Esophagus muscularis mucosa (tissue), 4 donors: Measurements from ENCODE around the gene UNC5B. TPM values are rescaled to one million over a fixed set of nuclear protein-coding genes. Genes with fewer than 3 reads are reported as not detected.

Experiments
- DNase-seq: peaks from one replicate; pipeline ENCODE4 v3.0.0-alpha.2; 2017; ENCODE audit errors: extremely low spot score
- H3K27ac ChIP-seq, 4 donors: fragments of 200-600 bp; sonication (generic); replicated peaks in 1 of 4; 1 replicate in 3 of 4; 2 replicates in 1 of 4; pipeline ENCODE4 v1.5.1; 2016 to 2019; ENCODE audit warnings: mild to moderate bottlenecking in 1 of 4
- H3K27me3 ChIP-seq, 4 donors: fragments of 200-600 bp; sonication (generic); one replicate each; pipeline versions ENCODE4 v1.5.1 to v1.6.0; 2016 to 2019
- H3K36me3 ChIP-seq, 4 donors: fragments of 200-600 bp; sonication (generic); one replicate each; pipeline ENCODE4 v1.5.1; 2016 to 2019
- H3K4me1 ChIP-seq, 4 donors: fragments of 200-600 bp; sonication (generic); one replicate each; pipeline ENCODE4 v1.5.1; 2016 to 2019
- H3K4me3 ChIP-seq, 4 donors: fragments of 200-600 bp; sonication (generic); 1 replicate in 2 of 4; 2 replicates in 2 of 4; pipeline ENCODE4 v1.5.1; 2016 to 2019; ENCODE audit warnings: mild to moderate bottlenecking in 4 of 4, moderate library complexity in 1 of 4
- H3K9me3 ChIP-seq, 4 donors: fragments of 200-600 bp; sonication (generic); 1 replicate in 3 of 4; 2 replicates in 1 of 4; pipeline ENCODE4 v1.5.1; 2016 to 2019
- CTCF ChIP-seq, 3 experiments: fragments of 200-600 bp in 2 of 3; fragments of 450-650 bp in 1 of 3; sonication (generic) in 2 of 3; IDR thresholded peaks; one replicate each; pipeline ENCODE4 v1.5.1; 2017 to 2019; ENCODE audit warnings: antibody characterized with exemption in 3 of 3, mild to moderate bottlenecking in 2 of 3, moderate library complexity in 1 of 3
- EP300 ChIP-seq: sonication (generic); formaldehyde crosslinking; IDR thresholded peaks from one replicate; pipeline ENCODE4 v1.6.1; 2017; ENCODE audit warnings: antibody characterized with exemption
- POLR2A ChIP-seq: fragments of 450-650 bp; IDR thresholded peaks from one replicate; pipeline ENCODE4 v1.6.1; 2017; ENCODE audit warnings: antibody characterized with exemption, moderate library complexity, mild to moderate bottlenecking, low read depth
- POLR2AphosphoS5 ChIP-seq, 2 donors: sonication (generic); formaldehyde crosslinking; IDR thresholded peaks; one replicate each; pipeline ENCODE4 v1.6.1; 2017; ENCODE audit warnings: antibody characterized with exemption in 2 of 2
- WGBS: methylation state at CpG from one replicate; pipeline ENCODE4 v1.1.5; 2018; 5-methylcytosine and 5-hydroxymethylcytosine counted together
- intact Hi-C: fragments of 100-400 bp; cut with DNase I; formaldehyde crosslinking; loops from one replicate; pipeline ENCODE4 v1.15.1; 2023
- total RNA-seq, 4 donors: library from RNA; depleted of rRNA; stranded (reverse); fragments of >200 nt; gene quantifications; one replicate each; pipeline versions ENCODE4 v1.1.0 to v1.2.1, GENCODE V29; 2016

UNC5B gene
- total RNA-seq, 4 donors from 2014 or later, result 2.1 to 3.7 (median 2.8) TPM

- TF ChIP-seq POLR2A (no peak), POLR2AphosphoS5 (IDR thresholded peaks at IDR 0.05) (no peak), EP300 (no peak), CTCF (IDR thresholded peaks at IDR 0.05) (no peak)
- peaks cover 25 to 62% (median 32%) of the 10 kb centered on the region in 4 donors for H3K4me1 ChIP-seq
- no peak overlapping the region for H3K4me3 ChIP-seq
- H3K9me3 ChIP-seq, result no peaks in the 10 kb centered on the region
- 90% methylated on average over 7 of the region's 8 CpGs for WGBS
- H3K27ac ChIP-seq, result no peak overlapping the region
- no peaks in the 10 kb centered on the region for H3K27me3 ChIP-seq
- H3K36me3 ChIP-seq, result no peaks in the 10 kb centered on the region
- no peak for DNase-seq
- intact Hi-C loops, result no loop called here
Observed at GRCh38 chr10:71266918-71267442, 54.6 kb downstream of the UNC5B start.

- Histone ChIP-seq H3K4me1 (peaks cover 28 to 56% (median 34%) of the 10 kb centered on the region in 4 donors), H3K27ac (no peak overlapping the region), H3K36me3 (no peaks in the 10 kb centered on the region), H3K27me3 (no peaks in the 10 kb centered on the region), H3K9me3 (no peaks in the 10 kb centered on the region), H3K4me3 (no peak overlapping the region)
- WGBS, result 92% methylated on average over 4 of the region's 5 CpGs
- TF ChIP-seq CTCF (IDR thresholded peaks at IDR 0.05) (no peak), POLR2AphosphoS5 (IDR thresholded peaks at IDR 0.05) (no peak), EP300 (no peak), POLR2A (no peak)
- intact Hi-C loops, result no loop called here
- no peak for DNase-seq
Observed at GRCh38 chr10:71267508-71268240, 55.3 kb downstream of the UNC5B start.

GRCh38 chr10:71268247-71268691 is 55.9 kb downstream of the UNC5B start:
- no peak for DNase-seq
- Histone ChIP-seq H3K4me1 (peaks cover 28 to 50% (median 34%) of the 10 kb centered on the region in 4 donors), H3K4me3 (no peak overlapping the region), H3K27me3 (no peaks in the 10 kb centered on the region), H3K9me3 (no peaks in the 10 kb centered on the region), H3K27ac (no peak overlapping the region), H3K36me3 (no peaks in the 10 kb centered on the region)
- WGBS, result 69% methylated on average over 7 of the region's 8 CpGs
- TF ChIP-seq POLR2A, result no peak
- peak in 2 of 3 experiments; percentile 27 to 38 for TF ChIP-seq CTCF (IDR thresholded peaks at IDR 0.05)
- no peak for TF ChIP-seq POLR2AphosphoS5 (IDR thresholded peaks at IDR 0.05)
- no peak for TF ChIP-seq EP300
- intact Hi-C loops, result no loop called here

- no peaks in the 10 kb centered on the region for H3K9me3 ChIP-seq
- TF ChIP-seq CTCF (IDR thresholded peaks at IDR 0.05) (no peak), POLR2AphosphoS5 (IDR thresholded peaks at IDR 0.05) (no peak), EP300 (no peak), POLR2A (no peak)
- no peaks in the 10 kb centered on the region for H3K36me3 ChIP-seq
- peaks cover 28 to 46% (median 34%) of the 10 kb centered on the region in 4 donors for H3K4me1 ChIP-seq
- intact Hi-C loops, result no loop called here
- H3K27ac ChIP-seq, result no peak overlapping the region
- no peaks in the 10 kb centered on the region for H3K27me3 ChIP-seq
- 81% methylated on average over 8 of the region's 11 CpGs for WGBS
- no peak for DNase-seq
- no peak overlapping the region for H3K4me3 ChIP-seq
Observed at GRCh38 chr10:71268758-71269157, 56.4 kb downstream of the UNC5B start.
